HG03558 (cell line): ENCODE results near the gene PLVAP.

Experiments used
- ATAC-seq: cut with Tn5 transposase; IDR thresholded peaks from one replicate; pipeline ENCODE4 v1.9.1; 2021; ENCODE audit warnings: moderate number of reproducible peaks; ENCODE audit not compliant: unreplicated experiment; ENCODE audit errors: extremely low read depth

Gene PLVAP

DNA sequence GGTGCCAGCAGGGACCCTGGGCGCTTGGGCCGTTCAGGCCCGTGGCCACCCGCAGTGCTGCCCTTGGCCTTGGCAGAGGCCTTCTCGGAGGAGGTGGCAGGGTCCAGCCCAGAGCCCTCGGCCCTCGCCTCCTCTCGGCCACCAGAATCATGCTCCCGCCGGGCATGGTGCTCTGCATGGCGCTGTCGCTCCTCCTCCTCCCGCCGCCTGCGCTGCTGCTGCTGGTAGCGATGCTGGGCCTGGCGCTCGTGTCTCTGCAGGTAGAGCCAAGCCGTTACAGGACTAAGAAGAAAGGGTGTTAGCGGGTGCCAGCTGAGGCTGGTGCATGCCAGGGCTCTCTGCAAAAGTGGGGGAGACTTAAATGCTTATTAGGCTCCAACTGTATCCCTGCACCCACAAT, 52.0 kb downstream of the PLVAP start:
- ATAC-seq = no peak

DNA sequence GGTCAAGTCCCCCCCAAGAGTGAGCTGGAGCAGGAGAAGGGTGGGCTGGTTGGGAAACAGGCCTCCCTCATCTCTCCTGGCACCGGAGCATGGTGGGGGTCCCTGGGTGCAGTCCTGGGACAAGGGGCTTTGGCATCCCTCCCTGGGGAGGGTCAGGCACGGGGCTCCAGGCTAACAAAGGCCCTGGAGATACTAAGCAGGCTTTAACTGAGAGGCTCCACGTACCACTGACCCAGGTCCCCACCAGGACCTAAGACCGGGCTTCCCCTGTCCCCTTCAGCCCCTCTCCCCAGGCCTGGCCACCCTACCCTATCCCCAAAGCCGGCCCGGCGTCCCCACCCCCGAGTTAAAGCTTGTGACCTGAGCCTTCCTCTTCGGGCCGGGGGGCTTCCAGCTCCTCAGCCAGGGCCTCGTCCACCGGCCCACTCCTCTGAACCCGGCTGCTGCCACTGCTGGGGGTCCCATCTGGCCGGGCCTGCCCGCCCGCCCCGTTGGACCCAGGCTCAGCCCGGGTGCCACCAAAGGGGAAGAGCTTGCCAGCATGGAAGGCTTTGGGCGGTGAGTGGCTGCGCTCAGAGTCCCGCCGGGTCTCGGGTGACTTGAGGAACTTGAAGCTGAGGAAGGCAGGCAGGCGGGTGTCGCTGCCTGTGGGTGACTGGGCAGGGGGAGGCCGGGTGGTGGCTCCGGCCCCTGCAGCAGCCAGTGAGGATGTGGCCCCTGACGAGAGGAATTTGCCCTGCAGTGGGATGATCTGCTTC, 52.6 kb downstream of the PLVAP start:
- no peak for ATAC-seq

- ATAC-seq = no peak
Observed at GRCh38 chr19:17323964-17324332, 53.2 kb downstream of the PLVAP start.

GRCh38 chr19:17323300-17323963, 53.7 kb downstream of the PLVAP start:
- ATAC-seq = no peak

GRCh38 chr19:17322854-17323253, 54.3 kb downstream of the PLVAP start:
- ATAC-seq = no peak

- ATAC-seq = no peak
Observed at GRCh38 chr19:17321655-17322489, 55.3 kb downstream of the PLVAP start.

DNA sequence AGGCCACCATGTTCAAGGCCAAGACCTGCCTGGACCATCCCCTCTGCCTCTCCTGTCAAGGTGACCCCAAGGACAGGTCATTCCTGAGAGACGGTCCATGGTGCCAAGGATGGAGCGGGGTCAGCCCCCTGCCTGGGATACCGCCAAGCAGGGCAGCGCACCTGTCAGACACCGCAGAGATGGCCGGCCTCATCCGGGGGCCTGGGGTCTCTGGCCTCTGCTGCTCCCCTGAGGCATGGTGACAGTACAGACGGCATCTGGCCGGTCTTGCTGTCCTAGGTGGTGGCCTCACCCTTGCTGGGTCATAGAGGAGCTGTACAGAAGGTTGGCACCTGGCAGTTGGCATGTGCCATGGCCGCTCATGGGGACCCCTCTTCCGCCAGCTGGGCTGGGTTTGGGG, 56.7 kb downstream of the PLVAP start:
- ATAC-seq = no peak

DNA sequence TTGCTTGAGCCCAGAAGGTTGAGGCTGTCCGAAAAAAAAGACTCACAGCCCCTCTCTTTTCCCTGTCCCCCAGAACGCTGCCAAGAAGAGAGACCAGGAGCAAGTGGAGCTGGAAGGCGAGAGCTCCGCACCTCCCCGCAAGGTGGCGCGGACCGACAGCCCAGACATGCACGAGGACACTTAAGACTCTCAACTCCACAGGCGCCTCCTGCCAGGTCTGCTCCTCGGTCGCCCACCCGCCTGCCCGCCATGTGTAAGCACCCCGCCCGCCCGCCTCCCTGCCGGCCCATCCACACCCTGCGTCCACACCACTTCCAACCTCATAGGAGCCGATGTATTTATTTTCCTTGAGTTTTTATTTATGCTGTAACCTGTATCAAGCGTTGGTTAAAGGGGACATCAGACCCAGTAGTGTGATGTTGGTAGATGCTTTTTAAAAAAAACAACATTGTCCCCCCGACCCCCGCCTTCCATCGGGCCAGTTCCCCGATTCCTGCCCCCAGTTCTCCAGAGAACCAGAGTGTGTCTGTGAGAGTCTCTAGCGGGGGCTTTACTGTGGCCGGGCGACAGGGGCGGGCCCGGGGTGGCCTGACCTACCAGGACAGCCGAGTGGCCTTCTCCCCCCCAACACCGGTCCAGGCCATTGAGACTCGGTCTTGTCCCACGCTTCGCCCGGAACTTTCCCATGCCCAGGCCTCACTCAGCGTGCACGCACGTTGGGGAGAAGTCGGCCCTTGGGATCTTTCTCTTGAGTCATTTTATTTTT, 57.5 kb downstream of the PLVAP start:
- ATAC-seq = no peak

DNA sequence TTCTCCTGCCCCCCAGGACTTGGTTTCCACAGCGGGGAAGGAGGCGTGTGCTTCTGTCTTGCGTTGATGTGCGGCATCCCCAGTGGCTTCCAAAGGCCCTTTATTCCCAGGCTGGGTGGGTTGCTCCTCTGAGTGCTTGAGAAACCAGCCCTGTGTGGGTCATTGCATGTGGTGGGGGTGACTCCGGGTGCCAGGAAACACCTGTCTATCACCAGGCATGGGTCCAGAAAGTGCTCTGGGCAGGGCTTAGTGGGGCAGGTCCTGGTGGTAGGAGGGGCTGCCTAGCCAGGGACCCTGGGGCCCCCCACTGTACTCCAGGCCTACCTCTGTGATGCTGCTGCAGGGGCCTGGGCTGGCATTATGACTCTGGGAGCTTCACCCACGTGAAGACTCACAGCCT, 58.2 kb downstream of the PLVAP start:
- ATAC-seq = no peak

- no peak for ATAC-seq
Observed at GRCh38 chr19:17314007-17314593, 63.0 kb downstream of the PLVAP start.

DNA sequence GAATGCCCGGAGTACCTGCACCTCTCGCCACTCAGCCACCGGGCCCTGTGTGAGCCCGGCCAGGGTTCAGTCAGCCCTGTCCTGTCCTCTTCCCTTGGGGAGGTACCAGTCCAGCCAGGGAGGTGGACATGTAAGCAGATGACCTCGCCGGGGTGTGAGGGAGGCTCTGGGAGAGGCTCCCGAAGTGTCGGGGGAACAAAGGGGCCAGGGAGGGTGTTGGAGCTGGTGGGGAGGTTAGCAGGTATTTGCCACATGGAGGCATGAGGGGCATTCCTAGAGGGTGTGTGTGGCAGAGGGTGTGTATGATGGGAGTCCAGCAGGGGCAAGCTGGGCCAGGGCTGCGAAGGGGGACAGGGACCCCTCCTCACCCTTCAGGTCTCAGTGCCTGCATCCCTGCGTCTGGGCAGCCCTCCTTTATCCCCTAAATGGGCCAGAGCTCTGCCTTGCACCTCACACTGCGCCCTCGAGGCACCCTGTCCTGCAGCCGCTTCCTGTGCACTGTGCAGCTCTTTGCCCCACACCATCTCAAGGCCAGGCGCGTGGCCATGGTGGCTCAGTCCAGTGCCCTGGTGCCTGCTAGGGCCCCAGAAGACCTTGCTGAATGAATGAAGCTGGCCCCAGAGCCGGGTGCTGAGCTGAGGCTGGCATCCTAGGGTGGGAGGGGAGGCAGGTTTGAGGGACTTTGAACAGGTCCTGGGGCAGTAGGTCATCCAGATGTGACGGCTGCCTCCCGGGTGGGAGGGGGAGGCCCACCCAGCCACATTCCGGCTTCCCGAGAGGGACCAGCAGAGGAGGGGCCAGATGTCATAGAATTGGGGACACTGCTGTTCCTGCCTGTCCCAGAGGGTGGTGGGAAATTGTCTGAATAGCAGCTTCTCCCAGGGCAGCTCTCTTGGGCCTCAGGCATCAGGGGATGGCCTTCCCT, 64.7 kb downstream of the PLVAP start:
- ATAC-seq = no peak

DNA sequence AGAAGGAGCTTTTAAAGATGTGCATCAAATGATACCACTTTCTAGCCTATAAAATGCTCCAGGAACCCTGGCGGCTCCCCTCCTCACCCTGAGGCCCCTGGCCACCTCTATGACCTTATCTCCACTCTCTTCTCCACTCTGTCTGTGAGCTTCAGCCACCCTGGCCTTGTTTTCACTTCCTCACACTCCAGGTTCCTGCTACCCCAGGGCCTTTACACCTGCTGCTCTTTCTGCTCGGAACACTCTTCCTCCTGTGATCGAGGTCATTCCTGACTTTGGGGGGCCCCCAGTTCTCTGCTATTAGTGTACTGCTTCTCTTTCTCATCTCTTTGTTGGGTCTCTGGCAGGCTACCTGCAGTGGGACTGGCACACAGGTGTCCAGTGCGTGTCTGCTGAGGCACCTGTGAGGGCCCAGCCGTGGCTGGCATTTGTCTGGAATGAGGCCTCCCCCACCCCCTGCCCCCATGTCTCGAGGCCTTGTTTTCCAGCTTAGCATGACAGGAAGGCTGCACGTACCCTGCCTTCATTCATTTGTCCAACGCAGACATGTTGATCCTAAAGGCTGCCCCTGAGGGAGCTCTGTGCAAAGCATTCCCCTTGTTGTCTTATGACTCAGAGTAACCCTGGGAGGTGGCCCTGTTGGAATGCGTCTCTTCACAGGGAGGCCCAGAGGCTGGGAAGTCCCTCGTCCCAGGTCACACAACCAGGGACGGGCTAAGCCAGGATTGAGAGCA, 65.5 kb downstream of the PLVAP start:
- no peak for ATAC-seq

GRCh38 chr19:17309965-17310461, 67.1 kb downstream of the PLVAP start:
- no peak for ATAC-seq

GRCh38 chr19:17309198-17309964, 67.8 kb downstream of the PLVAP start, which contains the start of gene DDA1:
Gene DDA1 (plus strand): TSS chr19:17309563. CDS start chr19:17309655, 92 bp downstream.
- ATAC-seq = peak; percentile 32

DNA sequence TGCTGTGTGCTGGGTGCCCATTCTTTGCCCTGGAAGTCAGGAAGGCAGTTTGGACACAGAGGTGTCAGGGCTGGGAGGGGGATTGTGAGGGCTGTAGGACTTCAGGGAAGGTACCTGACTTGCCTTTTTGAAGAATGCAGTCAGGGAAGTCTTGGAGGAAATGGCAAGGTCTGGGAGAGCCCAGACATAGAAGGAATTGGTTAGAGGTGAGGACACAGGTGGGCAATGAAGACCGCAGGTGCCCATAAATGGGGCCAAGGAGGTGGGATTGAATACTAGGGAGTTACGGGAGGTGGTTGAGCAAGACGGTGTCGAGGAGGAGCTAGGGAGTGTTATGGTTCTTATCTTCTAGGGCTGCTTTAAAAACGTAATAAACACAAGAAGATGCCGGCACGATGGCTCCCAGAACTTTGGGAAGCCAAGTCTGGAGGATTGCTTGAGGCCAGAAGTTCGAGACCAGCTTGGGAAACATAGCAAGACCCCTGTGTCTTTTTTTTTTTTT, 69.2 kb downstream of the PLVAP start:
- ATAC-seq = no peak

DNA sequence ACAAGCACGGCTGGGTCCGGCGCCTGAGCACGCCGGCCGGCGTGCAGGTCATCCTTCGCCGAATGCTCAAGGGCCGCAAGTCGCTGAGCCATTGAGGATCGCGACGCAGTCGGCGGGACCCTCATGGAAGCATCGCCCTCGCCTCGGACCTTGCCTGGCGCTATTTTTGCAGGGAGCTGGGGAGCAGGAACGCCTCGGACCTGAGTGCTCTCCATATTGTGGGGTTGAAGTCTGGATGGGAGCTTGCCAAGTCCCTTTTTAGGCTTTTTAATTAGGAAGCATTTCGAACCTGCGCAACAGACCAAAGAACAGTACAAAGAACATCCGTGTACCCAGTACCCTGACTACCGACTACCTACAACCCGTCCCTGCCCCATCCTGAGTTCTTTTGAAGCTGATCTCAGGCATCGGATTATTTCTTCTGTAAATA, 70.8 kb downstream of the PLVAP start:
- no peak for ATAC-seq
